ENCODE data around the gene NEK9.

- TF ChIP-seq EP300 (IDR thresholded peaks at IDR 0.05): no peak
- TF ChIP-seq CTCF (IDR thresholded peaks at IDR 0.05): no peak
Measured at GRCh38 chr14:75162631-75163030, 35.8 kb upstream of the NEK9 start.

Measured in upper lobe of left lung (tissue), 4 donors.